Activated CD4-positive, alpha-beta T cell treated with anti-CD3 and anti-CD28 coated beads, Interleukin-2, Interleukin-4, amounts not matched to agents 100 ng/mL and 50 ng/mL, durations not matched to agents 16 hours and 8 hours (primary cell): Measurements from ENCODE around the gene MT2A.
A peak's percentile ranks its signal among the peaks of the same experiment; 100 is the strongest.

Experiments used
- DNase-seq: peaks from one replicate; pipeline ENCODE4 v3.0.0-alpha.2; 2020; ENCODE audit warnings: low spot score

MT2A gene

DNA sequence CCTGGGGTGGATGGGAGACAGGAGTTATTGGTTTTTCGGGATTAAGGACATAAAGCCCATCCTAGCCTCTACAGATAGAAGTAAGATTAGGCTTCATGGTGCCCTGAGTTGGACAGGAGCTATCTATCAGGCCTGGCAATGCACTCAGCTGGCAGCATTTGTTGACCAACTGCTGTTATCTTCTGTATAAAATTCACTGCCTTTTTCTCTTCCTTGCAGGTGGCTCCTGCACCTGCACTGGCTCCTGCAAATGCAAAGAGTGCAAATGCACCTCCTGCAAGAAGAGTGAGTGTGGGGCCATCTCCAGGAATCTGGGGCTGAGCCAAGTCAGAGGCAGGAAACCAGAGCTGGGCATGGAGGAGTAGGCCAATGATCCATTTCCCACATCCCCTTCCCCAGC, 30.7 kb downstream of the MT2A start:
- DNase-seq, result no peak

DNA sequence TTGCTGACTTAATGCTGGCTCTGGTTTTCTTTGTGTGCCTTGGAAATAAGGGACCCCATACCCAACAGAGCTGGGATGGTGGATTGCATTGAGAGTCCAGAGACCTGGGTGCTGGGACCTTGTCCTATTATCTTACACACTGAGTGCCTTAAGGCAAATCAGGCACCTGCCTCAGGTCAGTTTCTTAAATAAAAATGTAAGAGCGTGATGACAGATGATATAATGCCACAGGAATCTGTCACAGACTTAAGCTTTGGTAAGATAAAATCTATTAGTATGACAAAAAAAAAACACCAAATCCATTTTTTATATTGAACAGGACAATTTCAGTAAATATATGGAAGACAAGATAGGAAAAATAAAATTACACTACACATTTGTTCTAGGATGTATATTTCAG, 31.7 kb downstream of the MT2A start:
- no peak for DNase-seq

DNA sequence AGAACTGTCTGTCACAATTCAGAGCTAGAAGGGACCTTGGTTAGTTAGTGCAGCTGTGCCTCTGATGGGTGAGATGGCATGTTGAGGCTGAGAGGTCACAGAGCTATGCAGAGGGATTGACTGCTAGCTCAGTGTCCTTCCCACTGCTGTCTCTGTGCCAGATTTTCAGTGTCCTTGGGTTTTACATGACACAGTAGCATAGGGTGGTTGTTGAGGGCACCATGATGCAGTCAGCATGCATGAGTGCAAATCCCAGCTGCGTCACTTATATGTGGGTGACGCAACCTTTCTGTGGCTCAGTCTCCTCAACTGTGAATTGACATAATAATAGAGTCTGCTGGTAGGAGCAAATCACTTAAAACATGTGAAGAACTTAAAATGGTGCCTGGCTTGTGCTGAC, 32.8 kb downstream of the MT2A start:
- no peak for DNase-seq

DNA sequence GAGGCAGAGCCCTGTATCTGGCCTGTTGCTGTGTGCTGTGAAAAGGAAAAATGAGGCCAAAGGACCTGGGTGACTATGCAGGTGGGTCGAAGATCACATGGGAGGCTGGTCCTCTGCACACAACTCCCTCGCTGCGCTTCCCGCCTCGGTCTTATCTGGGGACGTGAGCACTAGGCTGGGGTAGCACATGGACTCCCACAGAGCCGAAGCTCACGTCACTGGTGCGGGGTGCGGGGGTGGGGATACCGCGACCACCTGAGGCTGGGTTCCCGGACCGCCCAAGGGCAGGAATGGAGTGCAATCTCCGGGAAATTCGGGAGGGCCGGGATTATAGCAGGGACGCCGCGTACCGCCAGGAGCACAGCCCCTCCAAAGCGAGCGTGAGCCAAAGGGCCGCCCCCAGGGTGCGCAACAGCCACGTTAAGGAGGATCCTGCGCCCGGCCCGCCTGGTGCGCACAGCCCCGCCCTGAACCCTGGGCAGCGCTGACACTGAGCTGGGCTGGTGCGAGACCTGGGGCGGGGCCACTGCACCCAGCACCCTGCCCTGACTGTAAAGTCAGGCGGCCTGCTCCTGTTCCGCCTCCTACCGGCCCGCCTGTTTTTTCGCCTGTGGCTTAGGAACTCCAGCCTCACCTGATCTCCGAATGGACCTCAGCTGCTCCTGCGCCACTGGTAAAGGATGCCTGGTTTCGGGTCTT, 34.8 kb downstream of the MT2A start:
- peak; percentile 71 for DNase-seq

DNA sequence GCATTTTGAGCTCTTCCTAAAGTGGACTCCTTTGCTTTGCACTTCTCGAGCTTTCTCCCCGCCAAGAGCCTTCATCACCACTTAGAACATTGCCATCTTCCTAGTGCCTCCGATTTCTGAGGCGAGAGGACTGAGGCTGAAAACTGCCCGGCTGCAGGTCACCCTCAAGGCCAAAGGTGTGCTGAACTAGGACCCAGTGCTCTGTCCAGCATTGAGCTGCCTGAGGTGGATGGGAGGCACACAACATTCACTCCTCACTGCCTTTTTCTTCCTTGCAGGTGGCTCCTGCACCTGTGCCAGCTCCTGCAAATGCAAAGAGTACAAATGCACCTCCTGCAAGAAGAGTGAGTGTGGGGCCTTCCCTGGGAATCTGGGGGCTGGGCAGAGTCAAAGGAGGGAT, 35.4 kb downstream of the MT2A start:
- no peak for DNase-seq

DNA sequence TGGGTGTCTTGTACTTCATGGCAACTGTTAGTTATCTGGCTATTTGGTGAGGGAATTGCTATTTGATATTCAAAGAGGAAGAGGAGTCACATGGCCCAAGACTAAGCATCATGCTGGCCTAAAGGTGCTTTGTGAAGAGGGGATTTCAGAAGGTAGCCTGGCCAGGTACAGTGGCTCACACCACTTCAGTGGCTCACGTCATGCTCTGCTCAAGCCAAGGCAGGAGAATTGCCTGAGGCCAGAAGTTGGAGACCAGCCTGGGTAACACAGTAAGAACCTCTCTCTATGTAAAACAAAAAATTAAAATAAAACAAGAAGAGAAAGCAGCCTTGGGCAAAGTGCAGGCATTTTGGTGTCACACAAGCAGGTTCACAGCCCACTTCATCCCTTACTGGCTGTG, 36.9 kb downstream of the MT2A start:
- DNase-seq, result no peak

DNA sequence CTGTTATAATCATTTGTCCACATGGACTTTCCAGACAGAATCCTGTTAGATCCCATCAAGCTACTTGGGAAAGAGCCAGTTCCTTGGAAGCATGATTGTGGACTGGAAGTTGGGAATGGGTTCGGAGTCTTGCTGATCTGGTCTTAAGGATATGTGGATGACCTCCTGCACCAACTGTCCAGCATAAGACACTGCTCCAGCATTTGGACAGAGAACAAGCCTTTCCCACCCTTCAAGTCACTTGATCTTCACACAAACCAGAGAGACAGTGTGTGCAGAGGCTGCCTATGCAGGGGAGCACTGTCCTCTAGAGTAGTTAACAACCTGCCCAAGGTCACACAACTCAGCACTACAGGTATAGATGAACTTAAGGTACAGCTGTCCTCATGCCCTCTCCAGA, 37.5 kb downstream of the MT2A start:
- no peak for DNase-seq

DNA sequence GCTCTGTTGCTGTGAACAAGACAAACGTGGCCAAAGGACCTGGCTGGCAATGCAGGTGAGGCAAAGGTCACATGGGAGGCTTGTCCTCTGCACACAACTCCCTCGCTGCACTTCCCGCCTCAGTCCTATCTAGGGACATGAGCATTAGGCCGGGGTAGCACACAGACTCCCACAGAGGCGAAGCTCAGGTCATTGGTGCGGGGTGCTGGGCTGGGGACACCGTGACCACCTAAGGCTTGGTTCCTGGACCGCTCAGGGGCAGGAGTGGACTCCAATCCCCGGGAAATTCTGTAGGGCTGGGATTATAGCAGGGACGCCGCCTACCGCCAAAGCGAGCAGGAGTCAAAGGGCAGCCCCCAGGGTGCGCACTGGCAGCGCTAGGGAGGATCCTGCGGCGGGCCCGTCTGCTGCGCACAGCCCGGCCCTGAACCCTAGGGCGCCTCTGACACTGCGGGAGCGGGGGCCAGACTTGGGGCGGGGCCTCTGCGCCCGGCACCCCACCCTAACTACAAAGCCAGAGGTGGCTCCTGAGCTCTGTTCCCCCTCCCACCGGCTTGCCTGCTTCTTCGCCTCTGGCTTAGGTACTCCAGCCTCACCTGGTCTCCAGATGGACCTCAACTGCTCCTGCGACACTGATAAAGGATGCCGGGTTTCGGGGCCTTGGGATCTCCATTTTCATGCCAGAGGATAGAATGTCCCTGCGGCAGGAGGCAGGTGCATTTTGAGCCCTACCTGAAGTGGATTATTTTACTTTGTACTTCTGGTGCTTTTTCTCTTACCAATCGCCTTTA, 39.5 kb downstream of the MT2A start:
- DNase-seq, result no peak

DNA sequence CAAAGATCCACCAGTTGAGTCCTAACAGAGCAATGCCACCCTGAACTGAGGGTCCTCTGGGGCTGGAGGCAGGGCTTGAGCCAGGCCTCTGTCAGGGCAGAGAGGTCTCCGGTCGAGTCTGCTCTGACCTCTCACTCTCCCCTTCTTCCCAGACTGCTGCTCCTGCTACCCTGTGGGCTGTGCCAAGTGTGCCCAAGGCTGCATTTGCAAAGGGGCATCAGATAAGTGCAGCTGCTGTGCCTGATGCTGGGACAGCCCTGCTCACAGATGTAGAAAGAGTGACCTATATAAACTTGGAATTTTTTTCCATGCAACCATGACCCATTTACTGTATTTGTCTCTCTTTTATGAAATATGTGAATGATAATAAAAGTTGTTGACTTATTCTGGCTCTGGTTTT, 40.9 kb downstream of the MT2A start:
- no peak for DNase-seq

DNA sequence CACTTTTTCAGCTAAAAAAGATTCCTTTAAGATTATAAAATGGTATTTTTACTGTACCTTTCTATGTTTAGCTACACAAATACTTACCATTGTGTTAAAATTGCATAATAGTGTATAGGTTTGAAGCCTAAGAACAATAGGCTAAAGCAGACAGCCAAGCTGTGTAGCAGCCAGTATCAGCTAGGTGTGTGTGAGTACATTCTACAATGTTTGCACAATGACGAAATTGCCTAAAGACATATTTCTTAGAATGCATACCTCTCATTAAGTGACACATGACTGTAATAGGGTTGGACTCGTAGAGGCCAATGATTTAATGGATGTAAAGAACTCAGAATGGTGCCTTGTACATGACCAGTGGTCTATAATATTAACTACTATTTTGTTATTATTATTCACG, 41.4 kb downstream of the MT2A start:
- DNase-seq, result no peak

DNA sequence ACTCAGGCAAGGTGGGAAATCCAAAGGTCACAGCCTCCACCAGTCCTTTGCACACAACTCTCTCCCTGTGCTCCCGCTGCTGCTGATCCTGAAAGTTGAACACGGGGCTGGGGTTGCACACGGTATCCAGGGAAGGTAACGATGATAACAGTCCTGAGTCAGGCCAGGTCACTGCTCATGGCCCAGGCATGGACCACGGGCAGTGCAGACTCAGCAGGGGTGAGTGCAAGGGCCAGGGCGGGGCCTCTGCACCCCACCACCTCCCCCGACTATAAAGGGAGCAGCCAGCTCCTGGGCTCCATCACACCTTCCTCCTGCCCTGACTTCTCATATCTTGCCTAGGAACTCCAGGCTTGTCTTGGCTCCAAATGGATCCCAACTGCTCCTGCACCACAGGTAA, 43.2 kb downstream of the MT2A start, which contains the start of gene MT1B:
Gene MT1B, plus strand, starts transcription at position 301 of the 400 bp plus-strand sequence. Its CDS starts 68 bp downstream, at position 369.
- DNase-seq, result no peak

DNA sequence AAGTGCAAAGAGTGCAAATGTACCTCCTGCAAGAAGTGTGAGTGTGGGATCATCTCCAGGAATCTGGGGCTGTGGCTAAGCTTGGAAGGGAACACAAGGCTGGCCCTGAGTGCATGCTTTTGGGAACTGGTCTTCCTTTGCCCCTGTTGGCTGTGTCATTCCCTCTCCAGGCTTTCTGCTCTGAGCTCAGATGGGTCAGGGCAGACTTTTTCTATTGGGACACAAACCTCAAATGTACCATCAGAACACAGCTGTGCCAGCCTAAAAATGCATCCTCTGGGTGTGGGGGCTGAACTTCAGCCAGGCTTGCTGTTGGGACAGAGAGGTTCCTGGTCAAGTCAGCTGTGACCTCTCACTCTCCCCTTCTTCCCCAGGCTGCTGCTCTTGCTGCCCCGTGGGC, 44.2 kb downstream of the MT2A start:
- no peak for DNase-seq

DNA sequence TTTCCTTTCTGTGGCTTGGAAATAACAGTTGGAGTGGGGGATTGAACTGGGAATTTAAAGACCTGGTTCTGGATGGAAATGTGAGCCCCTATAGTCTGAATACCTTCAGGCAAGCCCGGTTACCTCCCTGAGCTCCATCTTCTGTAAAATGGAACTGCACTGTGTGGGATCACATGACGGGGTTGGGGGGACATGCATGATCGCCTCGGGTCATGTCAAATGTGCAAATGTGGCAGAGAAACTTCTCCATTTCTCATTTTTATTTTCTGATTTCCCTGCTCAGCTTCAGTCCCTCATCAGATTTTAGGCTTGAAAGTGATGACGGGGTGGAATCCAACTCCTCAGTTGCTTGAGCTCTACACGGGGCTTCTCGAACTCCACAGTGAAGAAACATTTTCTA, 44.8 kb downstream of the MT2A start:
- no peak for DNase-seq

DNA sequence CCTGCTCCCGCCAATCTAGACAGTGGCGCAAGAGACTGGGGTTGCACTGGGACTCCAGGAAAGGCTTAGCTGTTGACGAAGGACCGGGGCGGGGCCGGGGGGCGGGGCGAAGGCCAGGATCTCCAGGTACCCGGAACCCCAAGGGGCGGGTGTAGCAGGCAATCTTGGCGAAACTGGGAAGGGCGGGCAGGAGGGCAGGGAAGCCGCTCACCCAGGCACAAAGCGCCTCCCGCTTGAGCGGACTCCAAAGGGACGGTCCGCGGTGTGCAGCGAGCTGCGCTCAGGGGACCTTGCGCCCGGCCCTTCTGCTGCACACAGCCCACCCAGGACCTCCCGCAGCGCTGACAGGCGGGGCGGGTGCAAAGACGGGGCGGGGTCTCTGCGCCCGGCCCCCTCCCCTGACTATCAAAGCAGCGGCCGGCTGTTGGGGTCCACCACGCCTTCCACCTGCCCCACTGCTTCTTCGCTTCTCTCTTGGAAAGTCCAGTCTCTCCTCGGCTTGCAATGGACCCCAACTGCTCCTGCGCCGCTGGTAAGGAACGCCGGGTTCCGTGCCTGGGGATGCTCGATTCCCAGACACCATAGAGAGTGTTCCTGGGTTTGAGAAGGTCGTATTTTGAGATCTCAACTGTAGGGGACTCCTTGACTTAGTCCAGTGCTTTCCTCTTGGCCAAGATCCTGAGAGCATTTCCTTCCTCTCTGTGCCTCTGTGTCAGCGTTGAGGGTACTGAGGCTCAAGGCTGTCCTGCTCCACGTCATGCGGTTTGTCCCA, 49.4 kb downstream of the MT2A start, which contains the start of gene MT1F:
Gene MT1F, plus strand, starts transcription at position 405 of the 772 bp plus-strand sequence. Its CDS starts 100 bp downstream, at position 505.
- DNase-seq, result peak; percentile 44

DNA sequence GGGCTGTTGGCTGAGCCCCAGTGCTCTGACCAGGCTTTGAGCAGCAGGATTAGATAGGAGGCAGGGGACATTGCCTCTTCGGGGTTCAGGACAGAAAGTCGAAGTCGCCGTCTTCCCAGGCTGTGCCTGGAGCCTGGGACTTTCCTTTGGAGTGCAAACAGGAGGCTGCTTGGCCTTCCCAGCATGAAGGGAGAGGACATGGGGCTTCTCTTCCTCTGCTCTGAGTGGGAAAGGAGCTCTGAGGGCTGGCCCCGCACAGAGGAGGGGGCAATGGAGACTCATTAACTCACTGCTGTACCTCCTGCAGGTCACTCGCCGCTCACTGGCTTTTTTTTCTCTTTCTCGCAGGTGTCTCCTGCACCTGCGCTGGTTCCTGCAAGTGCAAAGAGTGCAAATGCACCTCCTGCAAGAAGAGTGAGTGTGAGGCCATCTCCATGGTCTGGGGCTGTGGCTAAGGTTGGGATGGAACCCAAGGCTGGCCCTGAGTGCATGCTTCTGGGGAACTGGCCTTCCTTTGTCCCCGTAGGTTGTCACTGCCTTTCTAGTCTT, 50.0 kb downstream of the MT2A start:
- no peak for DNase-seq
